GM10847 (cell line): ENCODE data around the gene TEX261.

Experiments
- POLR2A ChIP-seq: IDR thresholded peaks from 2 replicates; pipeline ENCODE4 v1.6.1; 2011; ENCODE audit not compliant: insufficient read length; ENCODE audit errors: extremely low read depth

TEX261 gene

GRCh38 chr2:70948337-70949003 lies 46.2 kb downstream of the TEX261 start:
- TF ChIP-seq POLR2A = no peak

- TF ChIP-seq POLR2A = no peak
These were observed 47.0 kb downstream of the TEX261 start for GRCh38 chr2:70947556-70948184.

- no peak for TF ChIP-seq POLR2A
These were observed 47.7 kb downstream of the TEX261 start for GRCh38 chr2:70946832-70947442.

GRCh38 chr2:70944111-70944690 lies 50.5 kb downstream of the TEX261 start:
- TF ChIP-seq POLR2A = no peak

GRCh38 chr2:70943205-70943871 lies 51.3 kb downstream of the TEX261 start:
- TF ChIP-seq POLR2A = no peak

- no peak for TF ChIP-seq POLR2A
These were observed 52.1 kb downstream of the TEX261 start for GRCh38 chr2:70942396-70943204.

GRCh38 chr2:70941701-70942100 lies 53.0 kb downstream of the TEX261 start:
- no peak for TF ChIP-seq POLR2A

GRCh38 chr2:70941186-70941585 lies 53.5 kb downstream of the TEX261 start:
- no peak for TF ChIP-seq POLR2A

- TF ChIP-seq POLR2A = no peak
These were observed 54.7 kb downstream of the TEX261 start for GRCh38 chr2:70939839-70940580.

GRCh38 chr2:70939001-70939838 lies 55.5 kb downstream of the TEX261 start:
- TF ChIP-seq POLR2A = no peak

- no peak for TF ChIP-seq POLR2A
These were observed 56.1 kb downstream of the TEX261 start for GRCh38 chr2:70938586-70938950.

GRCh38 chr2:70937866-70938585 lies 56.6 kb downstream of the TEX261 start:
- TF ChIP-seq POLR2A = no peak
